ENCODE measurements around the gene RIMS1.

Gene RIMS1

DNA sequence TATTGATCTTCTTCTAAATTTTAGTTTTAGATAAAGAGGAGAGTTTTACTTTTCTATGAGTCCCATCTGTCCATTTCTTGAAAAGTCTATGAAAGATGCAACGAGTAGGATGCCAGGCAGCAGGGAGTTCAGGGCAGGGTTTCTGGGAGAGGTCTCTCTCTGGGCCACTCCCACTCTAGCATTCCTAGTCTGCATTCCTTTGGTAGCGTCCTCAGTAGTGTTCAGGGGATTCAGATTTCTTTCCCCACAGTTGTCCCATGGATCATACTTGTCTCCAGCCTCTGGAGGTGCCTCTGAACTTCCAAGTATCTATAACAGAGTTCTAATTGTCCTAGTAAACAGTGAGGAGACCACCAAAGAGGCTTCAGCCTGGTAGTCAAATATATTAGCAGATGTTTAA lies 225.3 kb downstream of the RIMS1 start:
- no peak overlapping the region for H3K4me3 ChIP-seq (ENCODE audit: low read depth, low read length, poor library complexity, severe bottlenecking)
- no peaks in the 10 kb centered on the region for H3K9me3 ChIP-seq (ENCODE audit: low read length)
- no peak for TF ChIP-seq EZH2 (IDR thresholded peaks at IDR 0.05; ENCODE audit: borderline replicate concordance, low read length)
- TF ChIP-seq, protein P1, sequence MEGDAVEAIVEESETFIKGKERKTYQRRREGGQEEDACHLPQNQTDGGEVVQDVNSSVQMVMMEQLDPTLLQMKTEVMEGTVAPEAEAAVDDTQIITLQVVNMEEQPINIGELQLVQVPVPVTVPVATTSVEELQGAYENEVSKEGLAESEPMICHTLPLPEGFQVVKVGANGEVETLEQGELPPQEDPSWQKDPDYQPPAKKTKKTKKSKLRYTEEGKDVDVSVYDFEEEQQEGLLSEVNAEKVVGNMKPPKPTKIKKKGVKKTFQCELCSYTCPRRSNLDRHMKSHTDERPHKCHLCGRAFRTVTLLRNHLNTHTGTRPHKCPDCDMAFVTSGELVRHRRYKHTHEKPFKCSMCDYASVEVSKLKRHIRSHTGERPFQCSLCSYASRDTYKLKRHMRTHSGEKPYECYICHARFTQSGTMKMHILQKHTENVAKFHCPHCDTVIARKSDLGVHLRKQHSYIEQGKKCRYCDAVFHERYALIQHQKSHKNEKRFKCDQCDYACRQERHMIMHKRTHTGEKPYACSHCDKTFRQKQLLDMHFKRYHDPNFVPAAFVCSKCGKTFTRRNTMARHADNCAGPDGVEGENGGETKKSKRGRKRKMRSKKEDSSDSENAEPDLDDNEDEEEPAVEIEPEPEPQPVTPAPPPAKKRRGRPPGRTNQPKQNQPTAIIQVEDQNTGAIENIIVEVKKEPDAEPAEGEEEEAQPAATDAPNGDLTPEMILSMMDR (IDR thresholded peaks at IDR 0.05; ENCODE audit: low read length): no peak

DNA sequence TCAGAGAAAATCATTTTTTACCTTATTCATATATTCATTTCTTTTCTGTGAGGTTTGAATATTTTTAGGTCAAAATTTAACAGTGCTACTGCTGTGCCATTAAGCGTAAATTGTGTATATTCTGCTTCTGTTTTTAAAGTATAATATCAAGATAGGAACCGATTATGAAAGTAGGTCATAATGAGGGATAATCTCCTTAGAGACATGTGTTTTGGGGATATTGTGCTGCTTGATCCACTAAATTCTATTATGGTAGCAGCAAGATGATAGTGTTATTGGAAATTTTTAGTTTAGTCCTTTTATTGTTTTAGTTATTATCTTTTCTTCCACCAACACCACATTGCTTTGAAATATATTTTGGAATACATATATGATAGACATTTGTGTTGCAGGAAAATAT lies 244.0 kb downstream of the RIMS1 start:
- no peak overlapping the region for H3K4me2 ChIP-seq (ENCODE audit: low read length)
- H2AFZ ChIP-seq (ENCODE audit: low read length): no peak overlapping the region
- H3K9me2 ChIP-seq (ENCODE audit: low read depth, low read length): no peaks in the 10 kb centered on the region
- no peak for TF ChIP-seq EZH2 (IDR thresholded peaks at IDR 0.05; ENCODE audit: borderline replicate concordance, low read length)
- TF ChIP-seq, protein P1 (IDR thresholded peaks at IDR 0.05; ENCODE audit: low read length): no peak
- H3K9me3 ChIP-seq (ENCODE audit: low read length): no peaks in the 10 kb centered on the region
- H3K4me1 ChIP-seq (ENCODE audit: insufficient read depth, low read length, severe bottlenecking): no peaks in the 10 kb centered on the region
- H4K20me1 ChIP-seq (ENCODE audit: insufficient read depth, low read length): no peaks in the 10 kb centered on the region
- H3K27ac ChIP-seq (ENCODE audit: low read depth, low read length, poor library complexity, severe bottlenecking): no peak overlapping the region
- no peaks in the 10 kb centered on the region for H3F3A ChIP-seq (ENCODE audit: insufficient read depth, low read length)
- H3K27me3 ChIP-seq (ENCODE audit: insufficient read depth, low read length): no peaks in the 10 kb centered on the region
- H3K4me3 ChIP-seq (ENCODE audit: low read depth, low read length, poor library complexity, severe bottlenecking): no peak overlapping the region
- no peaks in the 10 kb centered on the region for H3K79me2 ChIP-seq (ENCODE audit: insufficient read depth, low read length)
- H3K9ac ChIP-seq (ENCODE audit: low read length): no peak overlapping the region
- no peaks in the 10 kb centered on the region for H3K36me3 ChIP-seq (ENCODE audit: insufficient read depth, low read length)

More for the DNA sequence above, 225.3 kb downstream of the RIMS1 start:
- no peaks in the 10 kb centered on the region for H3K9me2 ChIP-seq (ENCODE audit: low read depth, low read length)
- H3K27me3 ChIP-seq (ENCODE audit: insufficient read depth, low read length): no peaks in the 10 kb centered on the region
- no peaks in the 10 kb centered on the region for H4K20me1 ChIP-seq (ENCODE audit: insufficient read depth, low read length)
- H3F3A ChIP-seq (ENCODE audit: insufficient read depth, low read length): no peaks in the 10 kb centered on the region
- no peaks in the 10 kb centered on the region for H3K36me3 ChIP-seq (ENCODE audit: insufficient read depth, low read length)
- H2AFZ ChIP-seq (ENCODE audit: low read length): no peak overlapping the region
- no peak overlapping the region for H3K9ac ChIP-seq (ENCODE audit: low read length)
- no peak overlapping the region for H3K27ac ChIP-seq (ENCODE audit: low read depth, low read length, poor library complexity, severe bottlenecking)
- H3K4me2 ChIP-seq (ENCODE audit: low read length): no peak overlapping the region
- no peaks in the 10 kb centered on the region for H3K79me2 ChIP-seq (ENCODE audit: insufficient read depth, low read length)
- no peaks in the 10 kb centered on the region for H3K4me1 ChIP-seq (ENCODE audit: insufficient read depth, low read length, severe bottlenecking)

DNA sequence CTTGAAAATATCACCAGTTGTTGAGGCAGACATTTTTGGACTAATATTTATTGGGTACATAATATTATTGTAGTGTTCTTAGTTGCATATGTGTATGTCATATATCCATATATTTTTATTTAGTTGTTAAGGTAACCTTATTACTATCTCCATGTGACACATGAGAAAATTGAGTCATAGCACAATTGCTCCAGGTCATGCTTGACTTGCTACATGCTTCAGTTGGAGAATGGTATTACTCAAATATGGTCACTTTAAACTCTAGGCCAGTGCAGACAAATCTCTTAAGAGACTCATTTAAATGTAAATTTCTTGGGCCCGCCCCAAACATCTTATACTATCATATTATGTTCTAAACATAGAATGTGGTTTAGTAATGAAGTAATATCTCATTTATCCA lies 246.1 kb downstream of the RIMS1 start:
- Histone ChIP-seq H3K36me3 (ENCODE audit: insufficient read depth, low read length) (no peaks in the 10 kb centered on the region), H3K4me1 (ENCODE audit: insufficient read depth, low read length, severe bottlenecking) (no peaks in the 10 kb centered on the region), H3F3A (ENCODE audit: insufficient read depth, low read length) (no peaks in the 10 kb centered on the region), H3K4me2 (ENCODE audit: low read length) (no peak overlapping the region), H2AFZ (ENCODE audit: low read length) (no peak overlapping the region), H3K9me3 (ENCODE audit: low read length) (no peaks in the 10 kb centered on the region), H3K79me2 (ENCODE audit: insufficient read depth, low read length) (no peaks in the 10 kb centered on the region), H3K9me2 (ENCODE audit: low read depth, low read length) (no peaks in the 10 kb centered on the region), H3K4me3 (ENCODE audit: low read depth, low read length, poor library complexity, severe bottlenecking) (no peak overlapping the region), H3K27me3 (ENCODE audit: insufficient read depth, low read length) (no peaks in the 10 kb centered on the region), H3K27ac (ENCODE audit: low read depth, low read length, poor library complexity, severe bottlenecking) (no peak overlapping the region), H4K20me1 (ENCODE audit: insufficient read depth, low read length) (no peaks in the 10 kb centered on the region), H3K9ac (ENCODE audit: low read length) (no peak overlapping the region)
- TF ChIP-seq EZH2 (IDR thresholded peaks at IDR 0.05; ENCODE audit: borderline replicate concordance, low read length): no peak
- TF ChIP-seq, protein P1 (IDR thresholded peaks at IDR 0.05; ENCODE audit: low read length): no peak

Data from OCI-LY1 (cell line).